Glutamatergic neuron (in vitro differentiated cells): ENCODE results near the gene PACRG. TPM values are rescaled to one million over a fixed set of nuclear protein-coding genes. Genes with fewer than 3 reads are reported as not detected.
A peak's percentile ranks its signal among the peaks of the same experiment; 100 is the strongest.

Experiments
- DNase-seq: peaks from one replicate; pipeline ENCODE4 v3.0.0; 2022
- H3K27ac Mint-ChIP-seq: one replicate; pipeline ENCODE4 v1.8.0; 2020; ENCODE audit warnings: mild to moderate bottlenecking, mixed read lengths, inconsistent platforms; ENCODE audit not compliant: unreplicated experiment
- H3K27me3 Mint-ChIP-seq: one replicate; pipeline ENCODE4 v1.8.0; 2020; ENCODE audit warnings: mild to moderate bottlenecking, moderate library complexity, mixed read lengths, inconsistent platforms; ENCODE audit not compliant: unreplicated experiment
- H3K36me3 Mint-ChIP-seq: one replicate; pipeline ENCODE4 v1.8.0; 2020; ENCODE audit warnings: mild to moderate bottlenecking, mixed read lengths, inconsistent platforms; ENCODE audit not compliant: unreplicated experiment
- H3K4me1 Mint-ChIP-seq: one replicate; pipeline ENCODE4 v1.8.0; 2020; ENCODE audit warnings: mild to moderate bottlenecking, low read depth, mixed read lengths, inconsistent platforms; ENCODE audit not compliant: unreplicated experiment
- H3K4me3 Mint-ChIP-seq: one replicate; pipeline ENCODE4 v1.8.0; 2020; ENCODE audit warnings: mild to moderate bottlenecking, mixed read lengths, inconsistent platforms; ENCODE audit not compliant: unreplicated experiment
- H3K9me3 Mint-ChIP-seq: one replicate; pipeline ENCODE4 v1.8.0; 2020; ENCODE audit warnings: mild to moderate bottlenecking, moderate library complexity, mixed read lengths, inconsistent platforms; ENCODE audit not compliant: unreplicated experiment
- CTCF ChIP-seq: fragments of 200-600 bp; sonication (generic); IDR thresholded peaks from one replicate; pipeline ENCODE4 v1.5.0; 2021; ENCODE audit not compliant: partially characterized antibody, unreplicated experiment
- total RNA-seq: library from RNA; stranded (reverse); fragmentation: NEBNext Ultra II Directional; extraction: Animal tissue kit (Norgen Biotek cat#: 25700); gene quantifications from one replicate; pipeline ENCODE4 v1.2.1, GENCODE V29; 2021; ENCODE audit not compliant: unreplicated experiment

Gene PACRG
- total RNA-seq, 1 donor from 2014 or later = not detected

GRCh38 chr6:162773996-162774395 is 46.2 kb downstream of the PACRG start:
- Mint-ChIP-seq H3K9me3 (peaks cover 5% of the 10 kb centered on the region), H3K27ac (peak overlapping the region; percentile 94), H3K27me3 (peaks cover 3% of the 10 kb centered on the region), H3K4me1 (peaks cover 17% of the 10 kb centered on the region), H3K4me3 (peak overlapping the region; percentile 4), H3K36me3 (no peaks in the 10 kb centered on the region)
- DNase-seq = peak; percentile 53
- no peak for TF ChIP-seq CTCF

DNA sequence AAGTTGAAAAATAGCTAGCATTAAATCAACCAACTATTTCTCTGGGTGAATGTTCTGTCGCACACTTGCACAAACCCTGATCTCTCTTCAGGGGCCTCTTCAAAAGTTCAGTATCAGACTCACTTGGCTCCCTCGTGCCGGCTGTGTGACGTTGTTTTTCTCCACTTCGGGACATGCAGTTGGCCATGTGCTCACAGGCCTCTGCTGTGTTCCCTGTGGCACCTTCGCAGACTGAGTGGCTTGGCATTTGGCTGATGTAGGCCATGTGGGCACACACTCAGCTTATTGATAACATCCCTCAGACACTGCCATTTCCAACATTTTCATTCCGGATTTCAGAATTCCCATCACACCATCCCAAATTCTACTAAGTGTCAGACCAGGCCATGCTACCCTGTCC is 49.3 kb downstream of the PACRG start:
- H3K36me3 Mint-ChIP-seq = peaks cover 6% of the 10 kb centered on the region
- no peak for TF ChIP-seq CTCF

DNA sequence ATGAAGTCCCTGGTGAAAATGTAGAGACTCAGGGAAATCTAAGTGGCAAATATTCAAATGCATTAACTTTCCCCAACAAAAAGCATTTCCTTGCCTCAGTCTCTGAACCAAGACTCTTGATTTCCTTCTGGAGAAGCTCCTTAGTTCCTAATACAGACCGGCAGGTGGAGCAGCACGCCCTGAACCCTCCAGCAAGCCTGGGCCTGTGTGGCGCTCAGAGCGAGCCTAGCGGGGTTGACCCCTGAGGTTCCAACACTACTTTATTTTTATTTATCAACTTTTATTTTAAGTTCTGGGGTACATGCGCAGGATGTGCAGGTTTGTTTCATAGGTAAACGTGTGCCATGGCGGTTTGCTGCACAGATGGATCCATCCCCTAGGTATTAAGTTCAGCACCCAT is 50.8 kb downstream of the PACRG start:
- Mint-ChIP-seq H3K27me3 (peaks cover 3% of the 10 kb centered on the region), H3K27ac (no peak overlapping the region), H3K4me1 (peaks cover 14% of the 10 kb centered on the region), H3K9me3 (peaks cover 7% of the 10 kb centered on the region), H3K4me3 (no peak overlapping the region), H3K36me3 (peaks cover 6% of the 10 kb centered on the region)
- no peak for TF ChIP-seq CTCF
- no peak for DNase-seq

More for the DNA sequence above, 49.3 kb downstream of the PACRG start:
- Mint-ChIP-seq H3K27me3 (peaks cover 3% of the 10 kb centered on the region), H3K4me3 (no peak overlapping the region), H3K9me3 (peaks cover 7% of the 10 kb centered on the region), H3K4me1 (peaks cover 17% of the 10 kb centered on the region), H3K27ac (no peak overlapping the region)
- no peak for DNase-seq

DNA sequence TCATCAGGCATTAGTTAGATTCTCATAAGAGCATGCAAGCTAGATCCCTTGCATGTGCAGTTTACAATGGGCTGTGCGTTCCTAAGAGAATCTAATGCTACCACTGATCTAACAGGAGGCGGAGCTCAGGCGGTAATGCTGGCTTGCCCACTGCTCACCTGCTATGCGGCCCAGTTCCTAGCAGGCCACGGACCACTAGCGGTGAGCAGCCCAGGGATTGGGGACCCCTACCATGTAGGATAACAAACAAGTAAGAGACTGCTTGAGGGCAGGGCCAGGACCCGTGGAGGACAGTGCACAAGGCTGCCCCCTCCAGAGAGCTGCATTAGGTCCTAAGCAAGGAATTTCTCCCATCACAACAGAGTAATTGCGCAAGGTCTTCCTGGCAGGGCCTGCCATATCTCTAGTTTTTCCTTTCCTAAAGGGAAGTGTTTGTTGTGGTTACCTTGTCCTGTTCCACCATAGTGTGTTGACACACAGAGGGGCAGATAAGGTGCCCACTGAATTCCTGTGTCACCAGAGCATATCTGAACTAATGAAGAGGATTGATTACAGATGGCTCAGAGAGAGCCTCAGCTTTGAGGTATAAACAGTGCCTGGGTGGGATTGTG is 58.0 kb downstream of the PACRG start:
- Mint-ChIP-seq H3K9me3 (peaks cover 6% of the 10 kb centered on the region), H3K4me1 (no peaks in the 10 kb centered on the region), H3K27ac (no peak overlapping the region), H3K27me3 (no peaks in the 10 kb centered on the region), H3K4me3 (no peak overlapping the region), H3K36me3 (peaks cover 5% of the 10 kb centered on the region)
- no peak for DNase-seq
- TF ChIP-seq CTCF = no peak

- TF ChIP-seq CTCF = no peak
- no peak for DNase-seq
- no peak overlapping the region for H3K27ac Mint-ChIP-seq
- H3K27me3 Mint-ChIP-seq = no peaks in the 10 kb centered on the region
- H3K36me3 Mint-ChIP-seq = no peaks in the 10 kb centered on the region
- no peaks in the 10 kb centered on the region for H3K9me3 Mint-ChIP-seq
- H3K4me1 Mint-ChIP-seq = no peaks in the 10 kb centered on the region
- no peak overlapping the region for H3K4me3 Mint-ChIP-seq
These were observed 70.9 kb downstream of the PACRG start for GRCh38 chr6:162798546-162799266.
